ENCODE results near the gene COL4A1.
A peak's percentile ranks its signal among the peaks of the same experiment; 100 is the strongest.

COL4A1 gene

DNA sequence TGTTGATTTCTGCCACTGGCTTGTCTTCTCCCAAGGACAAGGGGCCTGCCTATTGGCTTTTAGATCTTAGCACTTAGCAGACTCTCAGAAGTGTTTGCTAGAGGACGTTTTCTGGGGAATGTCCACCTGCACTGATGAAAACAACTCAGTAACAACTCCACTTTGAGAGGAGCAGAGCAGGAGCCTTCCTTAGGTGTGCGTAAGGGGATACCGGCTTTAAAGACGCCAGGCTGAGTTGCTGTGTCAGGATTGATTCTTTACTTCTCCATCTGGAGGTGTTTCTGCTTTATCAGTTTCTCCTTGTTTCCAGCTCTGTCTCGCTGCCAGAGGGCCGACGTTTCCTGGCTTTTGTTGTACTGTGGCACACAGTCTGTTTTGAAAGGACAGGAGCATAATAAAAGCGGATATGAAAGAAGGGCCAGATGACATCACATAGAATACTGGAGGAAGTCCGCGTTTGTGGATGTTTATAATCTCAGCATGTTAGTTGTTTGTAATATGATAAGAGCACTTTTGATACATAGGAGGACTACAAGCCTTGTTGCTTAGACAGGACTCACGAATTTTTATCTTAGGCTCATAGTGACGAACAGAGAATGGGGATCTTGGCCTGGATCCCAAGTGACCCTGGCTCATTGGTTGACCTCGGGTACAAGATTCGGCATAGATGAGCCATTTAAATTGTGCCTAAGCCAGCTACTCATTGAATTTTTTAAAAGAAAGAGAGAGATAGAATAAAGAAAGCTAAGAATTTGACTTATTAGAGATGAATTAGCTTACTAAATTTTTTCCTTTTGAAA, 34.7 kb upstream of the COL4A1 start:
- DNase-seq (ENCODE audit: low read depth in 2 of 2) = no peak

DNA sequence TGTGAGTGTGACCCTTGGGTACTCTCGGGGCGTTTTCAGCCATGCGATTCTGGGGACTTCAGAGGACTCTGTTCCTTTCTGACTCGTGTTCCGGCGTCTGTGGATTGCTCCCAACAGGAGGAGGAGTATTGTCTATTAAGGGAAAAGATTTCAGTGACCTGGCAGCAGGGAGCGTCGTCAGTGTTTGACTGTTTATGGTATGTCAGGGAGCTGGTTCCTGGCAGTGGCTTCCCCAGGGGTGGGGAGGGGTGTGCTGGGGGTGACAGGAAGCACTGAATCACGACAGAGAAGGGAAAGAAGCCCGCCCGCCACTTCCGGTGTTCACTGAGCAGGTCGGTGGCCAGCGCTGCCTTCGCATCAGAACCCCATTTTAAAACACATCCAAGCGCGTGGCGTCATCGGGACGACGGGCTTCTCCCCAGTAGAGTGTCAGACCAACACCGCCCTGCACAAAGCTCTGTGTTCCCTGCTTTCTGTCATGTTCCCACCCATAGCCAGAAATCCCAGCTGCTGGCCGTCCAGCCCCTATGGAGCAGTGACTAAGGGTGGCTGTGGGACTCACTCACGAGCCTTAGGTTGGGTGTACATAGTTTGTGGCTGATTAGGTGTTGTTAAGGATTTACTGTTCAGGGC, 34.0 kb upstream of the COL4A1 start:
- peak; percentile 39 to 58 for DNase-seq (ENCODE audit: low read depth in 2 of 2)

DNA sequence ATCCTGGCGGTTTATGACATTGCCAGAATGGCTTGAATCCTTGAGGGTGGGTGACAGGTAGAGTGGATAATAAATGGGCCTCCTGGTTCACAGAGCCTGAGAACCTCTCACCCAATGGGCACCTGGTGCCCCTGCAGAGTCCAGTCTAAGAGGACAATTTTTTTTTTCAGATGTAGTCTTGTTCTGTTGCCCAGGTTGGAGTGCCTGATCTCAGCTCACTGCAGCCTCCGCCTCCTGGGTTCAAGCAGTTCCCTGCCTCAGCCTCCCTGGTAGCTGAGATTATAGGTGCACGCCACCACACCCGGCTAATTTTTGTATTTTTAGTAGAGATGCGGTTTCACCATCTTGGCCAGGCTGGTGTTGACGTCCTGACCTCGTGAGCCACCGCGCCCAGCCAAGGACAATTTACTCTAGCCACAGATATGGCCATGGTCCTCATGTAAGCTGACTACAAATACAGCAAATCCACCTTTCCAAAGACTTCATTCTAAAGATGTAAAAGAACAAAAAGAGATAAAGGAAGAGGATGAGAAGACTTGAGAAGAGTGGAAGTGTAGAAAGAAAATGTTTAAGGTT, 33.1 kb upstream of the COL4A1 start:
- DNase-seq (ENCODE audit: low read depth in 2 of 2) = no peak

DNA sequence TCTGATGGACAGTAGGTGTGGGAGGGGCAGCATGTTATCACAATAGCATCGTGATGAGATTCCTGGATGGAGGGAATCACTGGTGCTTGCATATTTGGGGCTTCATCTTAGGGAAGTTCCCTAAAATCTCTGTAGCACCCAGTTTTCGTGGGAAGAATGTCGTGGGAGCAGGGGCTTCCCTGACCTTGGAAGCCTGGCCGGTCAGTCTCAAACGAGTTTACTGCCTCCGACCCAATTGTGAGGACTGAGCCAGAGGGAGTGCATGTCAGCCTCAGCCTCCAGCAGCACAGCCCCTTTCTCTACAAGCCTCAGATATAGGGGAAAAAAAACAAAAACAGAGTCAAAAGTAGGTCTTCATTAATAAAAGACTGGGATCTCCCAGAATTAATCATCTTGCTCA, 32.3 kb upstream of the COL4A1 start:
- DNase-seq (ENCODE audit: low read depth in 2 of 2) = no peak

DNA sequence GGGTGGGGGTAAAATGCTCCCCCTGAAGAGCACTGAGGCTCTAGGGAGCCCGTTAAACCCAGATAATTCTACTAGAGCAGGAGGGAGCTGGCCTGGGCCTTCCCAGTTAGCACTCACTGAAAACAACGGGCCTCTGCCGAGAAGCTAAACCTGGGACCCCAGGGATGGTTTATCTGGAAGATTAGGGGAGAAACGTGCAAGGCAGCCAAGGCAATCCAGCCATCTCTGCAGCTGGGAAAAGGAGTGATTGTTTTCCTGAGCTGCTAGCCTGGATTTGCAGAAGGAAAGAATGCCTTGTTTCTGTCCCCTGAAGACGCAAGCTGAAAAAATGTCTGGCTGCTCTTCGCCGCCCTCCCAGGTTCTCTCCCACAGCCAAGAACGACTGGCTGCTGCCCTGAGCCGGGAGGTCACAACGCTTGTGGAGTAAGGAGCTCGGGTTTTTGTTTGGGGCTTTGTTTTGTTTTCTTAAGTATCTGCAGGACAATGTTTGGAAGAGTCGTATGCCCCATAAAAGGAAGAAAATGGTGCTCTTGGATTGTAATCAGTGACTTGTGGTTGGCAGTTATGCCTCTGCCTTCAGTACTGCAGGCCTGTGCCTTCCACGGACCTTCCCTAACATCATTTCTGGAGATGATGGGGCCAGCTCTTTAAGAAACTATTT, 31.6 kb upstream of the COL4A1 start:
- no peak for DNase-seq (ENCODE audit: low read depth in 2 of 2)

DNA sequence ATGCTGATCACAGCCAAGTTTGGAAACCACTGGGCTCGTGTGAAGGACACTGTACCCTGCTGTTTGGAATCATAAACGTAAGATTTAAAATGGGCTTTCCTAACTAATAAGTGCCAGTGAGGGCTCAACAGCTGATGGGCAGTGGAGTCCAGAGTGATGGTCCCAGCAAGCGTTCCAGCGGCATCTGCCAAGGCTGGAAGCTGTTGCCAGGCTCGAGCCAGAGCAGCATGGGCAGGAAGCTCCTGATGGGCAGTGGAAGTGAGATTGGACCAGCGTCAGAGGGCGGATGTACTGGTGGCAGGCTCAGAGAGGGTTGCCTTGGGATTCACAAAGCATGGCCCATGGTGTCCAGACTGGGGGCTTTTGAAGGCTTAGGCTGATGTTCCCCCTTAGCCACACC, 30.3 kb upstream of the COL4A1 start:
- DNase-seq (ENCODE audit: low read depth in 2 of 2) = no peak

DNA sequence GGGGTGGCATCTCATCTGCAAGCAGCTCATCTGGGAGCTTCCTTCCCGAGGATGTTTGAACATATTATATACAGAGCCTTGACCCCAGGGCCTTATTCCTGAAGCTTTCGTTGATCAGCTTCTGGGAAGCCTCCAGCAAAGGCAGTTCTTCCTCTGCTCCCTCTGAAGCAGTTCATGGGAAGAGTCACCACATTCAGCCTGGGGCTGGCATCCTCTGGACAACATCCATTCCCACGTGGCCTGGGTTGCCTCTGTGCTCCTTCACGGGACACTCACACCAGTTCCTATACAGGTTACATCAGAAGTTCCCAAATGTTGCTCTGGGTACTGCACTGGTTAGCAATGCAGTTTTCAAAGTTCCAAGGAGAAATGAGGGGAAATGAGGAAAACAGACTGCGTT, 29.7 kb upstream of the COL4A1 start:
- DNase-seq (ENCODE audit: low read depth in 2 of 2) = no peak

DNA sequence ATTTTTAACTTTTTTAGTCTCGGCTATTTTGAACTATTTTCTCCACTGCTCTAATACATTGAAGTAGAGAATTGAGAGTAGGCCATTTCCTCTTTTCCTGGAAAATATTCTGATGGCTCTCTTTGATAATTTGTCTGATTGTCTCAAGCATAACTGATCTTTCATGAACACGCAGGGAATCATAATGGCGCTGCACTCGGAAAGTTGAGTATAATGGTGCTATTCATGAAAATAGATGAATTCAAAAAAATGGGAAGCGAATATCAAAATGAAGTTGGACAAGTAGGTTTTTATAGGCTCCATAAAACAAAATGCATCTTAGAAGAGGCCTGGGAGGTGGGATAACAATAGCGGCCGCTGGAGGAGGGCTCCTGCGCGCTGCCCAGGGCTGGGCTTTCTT, 29.2 kb upstream of the COL4A1 start:
- no peak for DNase-seq (ENCODE audit: low read depth in 2 of 2)

DNA sequence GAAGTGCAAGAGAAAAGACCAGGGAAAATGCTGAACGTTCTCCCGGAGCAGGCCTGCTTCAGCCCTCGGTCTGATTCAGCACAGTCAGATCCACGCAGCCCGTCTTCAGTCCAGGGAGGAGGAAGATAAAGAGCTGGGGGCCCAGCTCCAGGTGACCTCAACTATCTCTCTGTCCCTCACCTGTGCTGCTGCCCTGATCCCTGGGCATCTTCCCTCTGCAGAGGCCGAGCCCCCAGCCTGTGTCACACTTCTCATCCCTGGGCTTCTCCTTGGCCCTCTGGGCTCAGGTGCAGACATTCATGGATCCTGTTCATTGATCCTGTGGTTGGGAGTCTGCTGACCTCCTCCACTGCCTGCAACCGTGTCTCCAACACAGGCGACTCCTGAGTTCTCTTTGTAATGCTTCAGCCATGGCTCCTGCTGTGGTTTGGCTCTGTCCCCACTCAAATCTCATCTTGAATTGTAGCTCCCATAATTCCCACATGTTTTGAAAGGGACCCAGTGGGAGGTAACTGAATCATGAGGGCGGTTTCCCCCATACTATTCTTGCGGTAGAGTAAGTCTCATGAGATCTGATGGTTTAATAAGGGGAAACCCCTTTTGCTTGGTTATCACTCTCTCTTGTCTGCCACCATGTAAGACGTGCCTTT, 28.0 kb upstream of the COL4A1 start:
- DNase-seq (ENCODE audit: low read depth in 2 of 2) = no peak

DNA sequence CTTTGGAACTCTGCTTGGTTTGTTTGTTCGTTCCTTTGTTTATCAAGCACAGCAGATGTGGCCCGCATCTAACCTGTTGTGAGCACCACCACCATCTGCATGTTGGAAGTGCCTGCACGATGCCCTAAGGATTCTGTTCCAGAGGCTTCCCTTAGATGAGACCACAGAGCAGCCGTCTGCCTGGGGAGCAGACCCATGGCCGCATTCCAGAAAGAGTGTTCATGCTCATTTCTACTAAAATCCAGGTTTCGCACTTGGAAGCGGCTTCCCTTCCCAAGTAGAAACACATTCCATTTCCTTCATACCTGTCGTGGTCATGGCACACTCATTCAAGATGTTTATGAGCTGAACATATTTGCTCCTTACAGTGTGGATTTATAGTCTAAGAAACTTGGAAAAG, 27.3 kb upstream of the COL4A1 start:
- DNase-seq (ENCODE audit: low read depth in 2 of 2) = no peak

DNA sequence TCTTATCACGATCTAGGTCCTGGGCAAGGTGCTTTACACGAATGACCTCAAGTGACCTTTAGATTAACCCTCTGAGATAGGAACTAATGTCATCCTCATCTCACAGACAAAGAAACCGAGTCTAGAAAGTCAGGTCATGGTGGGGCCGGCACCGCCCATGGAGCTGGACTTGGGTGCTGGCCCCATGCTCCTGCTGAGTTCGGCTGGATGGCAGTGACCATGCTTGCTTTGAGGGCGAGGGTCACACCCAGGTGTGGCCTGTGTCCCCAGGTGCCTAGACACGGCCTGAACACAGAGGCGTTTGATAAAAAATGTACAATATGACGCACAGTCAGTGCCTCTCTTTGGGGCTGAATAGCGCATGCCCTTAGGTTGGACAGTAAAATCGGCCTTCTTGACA, 26.9 kb upstream of the COL4A1 start:
- no peak for DNase-seq (ENCODE audit: low read depth in 2 of 2)

DNA sequence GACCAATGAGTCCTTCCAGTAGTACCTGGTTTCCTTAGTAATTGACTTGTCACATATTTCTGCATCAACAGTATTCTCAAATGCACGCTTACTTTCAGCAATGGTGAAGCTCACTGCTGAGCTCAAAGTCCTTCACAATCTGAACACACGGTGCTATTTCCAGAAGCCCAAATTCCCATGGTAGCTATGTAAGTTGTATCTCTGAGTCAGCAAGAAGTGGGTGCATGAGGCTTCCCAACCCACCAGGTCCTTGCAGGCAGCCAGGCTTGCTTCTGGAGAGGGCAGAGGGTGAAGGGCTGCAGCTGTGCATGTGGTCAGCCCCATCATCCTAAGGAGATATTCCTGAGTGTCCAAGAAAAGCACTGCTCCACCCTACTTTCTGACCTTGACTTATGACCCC, 25.8 kb upstream of the COL4A1 start:
- DNase-seq (ENCODE audit: low read depth in 2 of 2) = no peak

DNA sequence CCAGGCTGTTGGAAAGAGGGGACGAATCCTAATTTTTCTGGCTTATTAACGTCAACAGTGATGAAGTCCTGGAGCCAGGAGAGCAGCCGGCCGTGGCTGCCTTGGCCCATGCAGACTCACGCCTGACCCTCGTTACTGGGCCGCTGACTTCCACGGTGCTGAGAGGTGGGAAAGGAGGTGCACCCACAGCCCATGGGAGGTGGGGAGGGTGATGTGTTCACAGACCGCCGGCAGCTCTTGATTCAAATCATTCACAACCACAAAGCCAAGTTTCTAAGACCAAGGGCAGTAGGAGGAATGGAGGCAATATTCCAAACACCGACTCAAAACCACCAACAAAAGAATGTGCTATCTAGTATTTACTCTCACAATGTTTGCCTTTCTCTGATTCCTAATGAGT, 24.4 kb upstream of the COL4A1 start:
- DNase-seq (ENCODE audit: low read depth in 2 of 2) = no peak

DNA sequence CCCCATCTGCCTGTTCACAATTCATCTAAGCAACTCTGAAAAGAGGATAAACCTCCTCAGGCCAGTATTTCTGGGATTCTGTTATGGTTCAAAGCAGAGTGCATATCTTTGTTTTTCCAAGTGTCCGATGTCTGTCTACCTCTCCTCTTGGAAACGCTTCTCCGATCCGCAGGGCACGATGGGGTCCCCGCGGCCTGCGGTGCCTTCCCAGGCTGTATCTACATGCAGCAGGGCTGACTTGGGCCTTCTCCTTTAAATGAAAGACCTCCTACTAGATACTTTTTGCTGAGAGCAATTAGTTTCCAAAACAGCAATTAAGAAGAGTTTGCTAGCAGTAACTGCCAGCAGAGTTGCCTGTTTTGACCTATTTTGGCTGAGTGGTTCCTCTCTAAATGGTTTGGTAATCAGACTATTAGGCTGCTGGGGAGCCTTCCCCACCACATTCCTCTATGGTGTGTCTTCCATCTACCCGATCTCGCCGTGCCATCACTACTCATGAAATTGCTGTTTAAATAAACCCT, 23.6 kb upstream of the COL4A1 start:
- DNase-seq (ENCODE audit: low read depth in 2 of 2) = no peak

DNA sequence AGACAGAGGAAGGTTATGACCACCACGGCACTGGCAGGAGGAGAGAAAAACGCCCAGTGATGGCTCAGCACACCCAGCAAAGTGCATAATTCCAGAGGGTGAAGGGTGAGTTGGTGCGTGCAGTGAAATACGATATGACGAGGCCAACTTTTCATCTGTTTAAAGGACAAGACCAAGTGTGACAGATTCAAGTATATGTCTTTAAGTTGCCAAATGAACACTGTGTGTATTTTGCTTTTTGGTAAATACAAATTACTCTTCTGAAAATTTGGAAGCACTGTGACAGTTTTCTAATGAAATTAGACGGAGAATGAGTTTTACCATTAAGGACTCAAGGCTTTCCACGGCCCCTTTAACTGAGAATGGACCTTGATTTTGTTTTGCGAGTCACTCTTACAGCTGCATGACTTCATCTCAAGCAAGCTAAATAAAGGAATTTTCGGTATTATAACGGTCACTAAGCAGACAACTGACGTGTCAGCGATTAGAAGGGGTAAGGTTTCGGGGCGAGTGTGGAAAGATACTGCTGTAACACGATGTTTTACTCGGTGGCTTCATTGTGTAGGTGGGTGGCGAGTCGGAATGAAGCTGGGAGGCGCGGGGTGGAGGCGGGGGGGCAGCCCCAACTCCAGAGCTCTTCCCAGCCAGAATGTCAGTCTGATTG, 23.0 kb upstream of the COL4A1 start:
- DNase-seq (ENCODE audit: low read depth in 2 of 2) = no peak

DNA sequence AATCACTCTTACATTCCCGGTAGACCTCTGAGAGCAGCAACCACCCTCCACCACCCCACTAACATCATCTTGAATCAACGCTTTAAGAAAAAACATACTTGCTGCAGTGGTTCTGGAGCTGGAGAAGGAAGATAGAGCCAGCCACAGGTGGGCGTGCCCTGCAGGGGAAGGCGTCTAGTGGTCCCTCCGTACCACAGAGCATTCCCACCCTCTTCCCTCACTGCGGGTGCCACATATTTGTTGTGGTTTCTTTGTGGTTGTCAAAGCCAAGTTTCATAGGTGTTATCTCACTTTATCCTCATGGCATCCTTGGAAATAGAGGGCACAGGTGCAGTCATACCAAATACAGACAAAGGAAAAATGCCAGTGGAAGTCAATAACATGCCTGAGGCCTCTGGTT, 22.3 kb upstream of the COL4A1 start:
- DNase-seq (ENCODE audit: low read depth in 2 of 2) = no peak

DNA sequence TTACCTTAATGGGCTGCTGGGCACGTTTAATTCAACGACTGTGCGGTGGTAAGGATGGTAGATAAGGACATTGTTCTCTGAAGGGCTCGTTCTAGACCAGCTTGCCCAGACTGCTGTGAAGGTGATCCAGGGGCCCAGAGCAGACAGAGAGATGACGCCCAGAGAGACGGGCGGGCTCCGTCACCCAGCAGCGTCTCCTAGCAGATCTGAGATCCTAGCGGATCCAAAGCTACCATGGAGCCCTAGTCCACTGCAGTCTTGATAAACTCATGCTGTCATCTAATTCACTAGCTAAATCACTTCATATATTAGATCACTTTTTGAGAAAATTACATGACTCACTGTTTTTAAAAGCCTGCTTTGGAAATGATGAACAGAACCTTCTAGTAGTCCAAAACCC, 21.6 kb upstream of the COL4A1 start:
- no peak for DNase-seq (ENCODE audit: low read depth in 2 of 2)

DNA sequence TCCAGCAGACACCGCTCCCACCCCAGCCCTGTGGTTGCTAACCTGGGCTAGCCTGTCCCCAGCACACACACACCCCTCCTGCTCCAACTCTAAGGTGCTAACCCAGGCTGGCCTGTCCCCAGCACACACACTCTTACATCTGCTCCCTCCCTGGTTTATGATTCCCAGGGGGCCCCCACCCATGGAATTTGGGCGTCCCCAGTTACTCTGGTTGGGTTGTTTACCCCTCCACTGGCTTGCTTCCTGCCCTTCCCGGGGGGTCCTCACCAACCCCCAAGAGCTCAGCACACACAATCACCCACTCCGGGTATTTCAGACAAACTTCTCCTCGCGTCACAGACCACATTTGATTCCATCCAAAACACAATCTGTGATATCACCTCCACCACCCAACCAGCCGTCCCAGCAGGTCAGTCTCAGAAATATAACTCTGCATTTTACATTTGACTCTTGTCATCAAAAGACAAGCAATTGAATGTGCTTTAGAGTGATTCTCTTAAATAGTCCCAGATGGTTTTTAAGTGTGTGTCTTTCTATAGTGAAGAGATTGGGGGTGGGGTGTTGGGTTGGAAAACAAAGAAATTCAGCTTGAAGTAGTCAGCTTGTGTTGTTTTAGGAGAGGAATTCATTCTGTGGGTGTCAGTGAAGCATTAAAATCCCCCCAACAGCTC, 20.2 kb upstream of the COL4A1 start:
- DNase-seq (ENCODE audit: low read depth in 2 of 2) = no peak

DNA sequence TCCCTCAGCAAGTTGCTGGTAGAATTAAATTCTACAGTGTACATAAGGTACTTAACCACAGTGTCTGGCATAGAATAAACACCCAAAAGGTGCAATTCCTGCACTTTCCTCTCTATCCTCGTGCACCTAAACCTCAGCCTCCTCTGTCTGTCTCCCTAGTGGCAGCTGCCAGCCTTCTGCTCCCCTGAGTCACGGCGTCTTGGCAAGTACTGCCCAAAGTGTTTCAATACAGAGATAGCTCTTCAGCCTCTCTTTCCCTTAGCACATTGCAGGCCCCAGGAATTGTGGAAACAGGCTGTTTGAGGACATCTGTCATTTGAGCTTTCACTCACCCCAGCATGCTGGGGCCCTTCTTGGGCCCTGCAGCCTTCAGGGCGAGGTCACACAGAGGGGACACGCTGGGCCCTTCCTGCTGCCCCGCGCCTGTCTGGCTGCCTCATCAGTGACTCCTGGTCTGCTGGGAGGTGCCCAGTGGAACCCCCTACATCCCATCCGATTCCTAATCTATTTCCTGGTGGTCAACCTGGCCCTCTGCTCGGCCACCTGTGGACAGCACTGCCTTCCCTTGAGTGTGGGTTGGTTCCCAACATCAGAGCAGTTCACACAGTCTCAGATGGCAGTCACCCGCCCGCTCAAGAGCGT, 19.4 kb upstream of the COL4A1 start:
- DNase-seq (ENCODE audit: low read depth in 2 of 2) = no peak

DNA sequence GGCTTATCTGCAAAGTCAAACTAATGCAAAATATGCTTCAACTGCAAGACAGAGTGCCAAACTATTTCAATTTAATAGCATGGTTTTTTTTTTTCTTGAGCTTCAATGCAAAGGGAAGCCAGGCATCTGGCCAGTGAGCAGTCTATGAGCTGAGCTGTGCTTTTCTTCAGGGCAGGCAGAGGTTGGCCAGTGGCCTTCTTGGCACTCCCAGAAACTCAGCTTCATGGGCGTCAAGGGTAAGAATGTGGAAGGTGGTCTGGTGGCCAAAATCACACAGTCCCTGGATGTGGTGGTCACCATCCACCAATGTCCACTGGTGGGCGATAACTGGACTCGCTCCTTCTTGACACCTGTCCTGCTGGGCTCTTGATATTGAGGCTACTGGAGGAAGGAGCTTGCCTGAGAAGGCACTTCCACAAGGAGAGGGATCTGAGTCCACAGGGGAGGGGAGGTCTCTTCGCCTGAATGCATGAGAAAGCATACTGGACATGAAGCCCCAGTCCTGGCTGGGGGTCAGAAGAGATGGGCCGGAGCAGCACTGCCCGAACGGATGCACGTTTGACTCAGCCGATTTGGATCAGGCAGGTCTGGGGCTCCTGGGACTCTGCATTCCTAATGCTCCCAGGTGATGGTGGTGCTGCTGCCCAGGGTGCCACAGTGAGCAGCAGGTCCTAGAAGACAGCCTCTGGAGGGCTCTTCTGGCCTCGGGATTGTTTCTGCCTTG, 17.2 kb upstream of the COL4A1 start:
- DNase-seq (ENCODE audit: low read depth in 2 of 2) = no peak
